Ascending aorta (tissue), 2 donors: Measurements from ENCODE around the gene HYOU1. TPM values are rescaled to one million over a fixed set of nuclear protein-coding genes. Genes with fewer than 3 reads are reported as not detected.
"Not testable (repeated sequence)": the region's sequence is repeated elsewhere in the genome, so short reads cannot be mapped to it uniquely, and the experiment has no call there.

Experiments used
- DNase-seq, 2 donors: peaks; one replicate each; pipeline ENCODE4 v3.0.0-alpha.2; 2019; ENCODE audit warnings: low spot score in 2 of 2
- H3K27ac ChIP-seq, 2 donors: fragments of 200-600 bp; sonication (generic); one replicate each; pipeline ENCODE4 v1.5.1; 2016 to 2017; ENCODE audit warnings: mild to moderate bottlenecking in 1 of 2
- H3K27me3 ChIP-seq: fragments of 200-600 bp; sonication (generic); one replicate; pipeline ENCODE4 v1.5.1; 2017
- H3K36me3 ChIP-seq, 2 donors: fragments of 200-600 bp; sonication (generic); one replicate each; pipeline ENCODE4 v1.5.1; 2016
- H3K4me1 ChIP-seq, 2 donors: fragments of 200-600 bp; sonication (generic); one replicate each; pipeline ENCODE4 v1.5.1; 2016 to 2017; ENCODE audit warnings: mild to moderate bottlenecking in 1 of 2
- H3K4me3 ChIP-seq, 2 donors: fragments of 200-600 bp; sonication (generic); one replicate each; pipeline ENCODE4 v1.5.1; 2016 to 2017; ENCODE audit warnings: mild to moderate bottlenecking in 1 of 2
- H3K9me3 ChIP-seq, 2 donors: fragments of 200-600 bp; sonication (generic); one replicate each; pipeline ENCODE4 v1.5.1; 2016
- CTCF ChIP-seq, 3 experiments: fragments of 200-600 bp in 2 of 3; fragments of 450-650 bp in 1 of 3; sonication (generic) in 2 of 3; IDR thresholded peaks; one replicate each; pipeline ENCODE4 v1.5.1; 2016 to 2019; ENCODE audit warnings: antibody characterized with exemption in 3 of 3, mild to moderate bottlenecking in 1 of 3, moderate library complexity in 1 of 3
- intact Hi-C: fragments of 100-400 bp; cut with DNase I; formaldehyde crosslinking; loops from one replicate; pipeline ENCODE4 v1.15.1; 2023
- total RNA-seq: library from RNA; depleted of rRNA; stranded (reverse); fragments of >200 nt; gene quantifications from one replicate; pipeline ENCODE4 v1.1.0, GENCODE V29; 2016

HYOU1 gene
- total RNA-seq, 1 donor from 2014 or later = 98.4 TPM

GRCh38 chr11:119061256-119061655, 4.3 kb upstream of the HYOU1 start:
- Histone ChIP-seq H3K27me3 (no peaks in the 10 kb centered on the region), H3K9me3 (no peaks in the 10 kb centered on the region), H3K4me3 (no peak overlapping the region), H3K4me1 (peaks cover 2 to 17% of the 10 kb centered on the region in 2 donors), H3K27ac (no peak overlapping the region), H3K36me3 (no peaks in the 10 kb centered on the region)
- no peak for DNase-seq
- TF ChIP-seq CTCF (IDR thresholded peaks at IDR 0.05) = no peak
- intact Hi-C loops = no loop called here

- DNase-seq, H3K9me3 ChIP-seq, intact Hi-C loops, H3K27ac ChIP-seq, H3K4me3 ChIP-seq, H3K27me3 ChIP-seq: not testable (repeated sequence)
- Histone ChIP-seq H3K36me3 (peaks cover 10 to 12% of the 10 kb centered on the region in 2 donors), H3K4me1 (peaks cover 3 to 16% of the 10 kb centered on the region in 2 donors)
Observed at GRCh38 chr11:119059128-119059527, 2.1 kb upstream of the HYOU1 start.

- DNase-seq = peak in 1 of 2 donors; percentile 69
- Histone ChIP-seq H3K36me3 (peaks cover 36 to 38% of the 10 kb centered on the region in 2 donors), H3K27ac (peak overlapping the region; percentile 79 to 96), H3K4me3 (peak overlapping the region; percentile 88 to 95), H3K4me1 (peaks cover 3 to 10% of the 10 kb centered on the region in 2 donors), H3K9me3 (no peaks in the 10 kb centered on the region), H3K27me3 (no peaks in the 10 kb centered on the region)
- intact Hi-C loops = loop anchor here (2.0 kb wide), 2 partner anchors 38 to 46 kb away; a partner anchor contains a TSS
- no peak for TF ChIP-seq CTCF (IDR thresholded peaks at IDR 0.05)
Observed at GRCh38 chr11:119056421-119056999, 495 bp downstream of the HYOU1 start.

- intact Hi-C loops = loop anchor here (2.0 kb wide), 2 partner anchors 39 to 47 kb away; a partner anchor contains a TSS
- no peak for TF ChIP-seq CTCF (IDR thresholded peaks at IDR 0.05)
- DNase-seq = no peak
- H3K27me3 ChIP-seq = no peaks in the 10 kb centered on the region
- no peaks in the 10 kb centered on the region for H3K9me3 ChIP-seq
- H3K36me3 ChIP-seq = peaks cover 42 to 44% of the 10 kb centered on the region in 2 donors
- peak overlapping the region; percentile 79 to 96 for H3K27ac ChIP-seq
- H3K4me1 ChIP-seq = peaks cover 3 to 10% of the 10 kb centered on the region in 2 donors
- H3K4me3 ChIP-seq = peak overlapping the region; percentile 88 to 95
Observed at GRCh38 chr11:119055901-119056300, 1.1 kb downstream of the HYOU1 start.

- Histone ChIP-seq H3K9me3 (no peaks in the 10 kb centered on the region), H3K27ac (no peak overlapping the region), H3K27me3 (no peaks in the 10 kb centered on the region), H3K4me3 (no peak overlapping the region), H3K4me1 (peaks cover 3 to 10% of the 10 kb centered on the region in 2 donors), H3K36me3 (peaks cover 54 to 57% of the 10 kb centered on the region in 2 donors)
- no peak for TF ChIP-seq CTCF (IDR thresholded peaks at IDR 0.05)
- no peak for DNase-seq
- intact Hi-C loops = no loop called here
Observed at GRCh38 chr11:119054418-119054817, 2.6 kb downstream of the HYOU1 start.

GRCh38 chr11:119052163-119052814, 4.7 kb downstream of the HYOU1 start:
- Histone ChIP-seq H3K36me3 (peaks cover 75 to 79% of the 10 kb centered on the region in 2 donors), H3K4me3 (no peak overlapping the region), H3K27me3 (no peaks in the 10 kb centered on the region), H3K4me1 (peaks cover 3% of the 10 kb centered on the region in 2 donors), H3K9me3 (no peaks in the 10 kb centered on the region), H3K27ac (no peak overlapping the region)
- TF ChIP-seq CTCF (IDR thresholded peaks at IDR 0.05) = no peak
- no peak for DNase-seq
- intact Hi-C loops = no loop called here
